GM13977 (cell line): ENCODE measurements around the gene SLC12A2.

Experiments
- DNase-seq: peaks from one replicate; pipeline ENCODE4 v3.0.0; 2012; ENCODE audit warnings: low spot score
- CTCF ChIP-seq: IDR thresholded peaks from 2 replicates; pipeline ENCODE4 v1.5.1; 2012; ENCODE audit warnings: mild to moderate bottlenecking, control low read depth; ENCODE audit not compliant: insufficient read depth; ENCODE audit errors: extremely low read depth, missing control alignments
- in situ Hi-C: fragments of 300-500 bp; cut with MboI; formaldehyde crosslinking; loops from one replicate; pipeline ENCODE4 v1.12.0; 2022; ENCODE audit warnings: low sequenced_read_pairs, low pct_unique_long_range_greater_than_20kb, mixed read lengths, inconsistent platforms; ENCODE audit not compliant: unreplicated experiment

The SLC12A2 gene

GRCh38 chr5:128118214-128118613 lies 34.6 kb downstream of the SLC12A2 start:
- TF ChIP-seq CTCF, result no peak
- DNase-seq, result no peak
- in situ Hi-C loops, result no loop called here

- no peak for DNase-seq
- TF ChIP-seq CTCF, result no peak
- in situ Hi-C loops, result no loop called here
Observed at GRCh38 chr5:128121651-128122050, 38.1 kb downstream of the SLC12A2 start.

- no peak for DNase-seq
- in situ Hi-C loops, result no loop called here
- TF ChIP-seq CTCF, result no peak
Observed at GRCh38 chr5:128123936-128124335, 40.4 kb downstream of the SLC12A2 start.

GRCh38 chr5:128126241-128126640 lies 42.7 kb downstream of the SLC12A2 start:
- no peak for TF ChIP-seq CTCF
- no peak for DNase-seq
- in situ Hi-C loops, result no loop called here

- no peak for TF ChIP-seq CTCF
- no peak for DNase-seq
- in situ Hi-C loops, result no loop called here
Observed at GRCh38 chr5:128132499-128132898, 48.9 kb downstream of the SLC12A2 start.

- no peak for TF ChIP-seq CTCF
- DNase-seq, result no peak
- in situ Hi-C loops, result no loop called here
Observed at GRCh38 chr5:128135286-128135685, 51.7 kb downstream of the SLC12A2 start.

GRCh38 chr5:128143911-128144310 lies 60.3 kb downstream of the SLC12A2 start:
- no peak for DNase-seq
- in situ Hi-C loops, result no loop called here
- no peak for TF ChIP-seq CTCF
